GM21367 (cell line): ENCODE data around the gene KLHDC8A.

Source experiments
- ATAC-seq: cut with Tn5 transposase; IDR thresholded peaks from one replicate; pipeline ENCODE4 v1.9.1; 2021; ENCODE audit not compliant: unreplicated experiment

KLHDC8A gene

DNA sequence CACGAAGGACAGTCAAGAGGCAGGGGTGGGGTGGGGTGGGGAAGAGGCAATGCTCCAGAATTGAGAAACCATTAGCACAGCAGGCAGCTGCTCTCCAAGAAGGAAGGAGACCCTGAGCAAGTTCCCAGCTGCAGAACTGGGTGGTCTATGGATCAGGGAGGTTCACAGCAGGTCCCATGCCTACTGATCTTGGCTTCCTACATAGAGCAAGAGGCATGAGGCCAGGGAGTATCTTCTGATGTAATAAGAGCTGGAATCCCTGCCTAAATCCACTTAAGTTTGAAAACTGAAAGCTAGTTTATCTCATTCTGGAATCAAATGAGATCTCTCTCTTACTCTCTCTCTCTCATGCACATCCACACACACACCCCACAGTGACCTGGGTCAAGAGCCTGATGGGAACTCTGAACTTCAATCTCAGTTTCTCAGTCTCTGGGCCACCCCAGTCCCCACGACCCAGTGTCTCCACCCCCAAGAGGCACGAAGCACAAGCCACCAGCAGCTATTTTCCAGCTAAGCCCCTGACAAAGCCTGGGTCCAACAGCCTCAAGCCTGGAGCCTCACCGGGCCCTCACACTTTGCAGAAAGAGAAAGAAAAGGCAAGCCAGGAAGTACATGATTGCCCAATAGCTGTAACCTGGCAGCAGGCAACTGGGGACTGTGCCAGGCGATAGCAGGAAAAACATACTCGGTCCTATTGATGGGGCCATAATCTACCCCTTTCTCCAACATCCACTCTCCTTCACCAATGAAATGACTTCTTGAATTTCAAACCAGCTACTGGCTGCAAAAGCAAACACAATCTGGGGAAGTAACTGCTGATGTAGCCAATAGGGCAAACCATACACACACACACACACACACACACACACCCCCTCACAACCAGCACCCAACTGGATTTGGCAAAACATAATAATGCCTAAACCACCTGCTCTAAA is 37.4 kb downstream of the KLHDC8A start:
- no peak for ATAC-seq

DNA sequence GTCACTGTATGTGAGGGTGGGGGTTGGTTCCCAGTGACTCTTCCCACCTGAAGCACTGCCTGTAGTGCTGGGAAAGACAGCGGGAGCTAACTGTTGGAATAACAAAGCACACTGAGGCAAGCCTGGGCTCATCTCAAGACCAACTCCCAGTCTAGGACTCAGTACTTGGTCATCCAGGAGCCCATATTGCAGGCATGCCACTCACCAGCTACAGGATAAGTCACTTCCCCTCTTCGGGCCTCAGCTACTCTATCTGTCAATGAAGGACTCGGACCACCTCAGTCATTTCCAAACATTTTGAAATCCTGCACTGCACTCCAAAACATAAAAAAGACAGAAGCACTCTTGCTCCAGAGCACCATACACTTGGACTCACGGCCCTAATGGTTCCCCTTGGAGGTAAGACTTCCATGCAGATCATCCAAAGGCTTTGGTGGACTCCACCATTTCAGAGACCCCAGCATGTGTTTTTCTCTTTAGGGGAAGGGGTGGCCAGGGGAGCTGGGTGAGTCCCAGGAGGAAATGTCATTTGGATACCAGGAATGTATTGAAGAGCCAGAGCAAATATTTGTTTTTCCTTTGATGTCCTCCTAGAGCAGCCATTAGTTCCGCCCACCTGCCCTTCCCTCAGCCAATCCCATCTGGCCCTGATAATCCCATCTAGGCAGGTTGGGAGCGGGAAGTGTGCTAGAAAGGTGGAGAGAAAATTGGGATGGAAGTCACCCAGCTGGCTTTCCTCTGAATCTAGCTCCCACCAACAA is 38.3 kb downstream of the KLHDC8A start:
- ATAC-seq, result no peak

DNA sequence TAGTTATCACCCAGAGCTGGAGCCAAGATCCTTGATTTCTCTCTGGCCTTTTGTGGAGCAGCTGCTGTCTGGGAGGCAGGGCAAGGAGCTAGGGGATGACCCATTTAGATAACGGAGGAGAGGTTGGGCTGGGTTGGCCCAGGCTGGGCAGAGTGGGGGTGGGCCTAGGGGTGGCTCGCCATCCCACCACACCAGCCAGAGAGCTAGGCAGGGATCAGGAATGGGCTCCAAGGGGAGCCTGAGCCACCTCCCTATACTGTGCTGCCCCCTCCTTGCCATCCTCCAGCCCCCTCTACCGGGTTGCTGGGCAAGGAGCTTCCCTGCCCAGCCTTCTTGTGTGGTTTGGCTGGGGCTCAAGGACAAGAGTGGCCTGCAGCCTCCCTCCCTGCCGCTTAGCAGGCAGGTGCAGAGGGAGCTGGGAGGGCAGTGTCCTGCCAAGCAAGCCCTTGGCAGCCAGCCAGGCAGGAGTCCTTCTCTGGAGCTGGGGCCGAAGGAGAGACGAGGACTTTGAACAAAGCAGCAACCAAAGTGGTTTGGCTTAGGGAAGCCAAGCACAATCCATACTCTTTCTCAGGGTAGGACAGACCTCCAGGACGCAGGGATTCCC is 39.3 kb downstream of the KLHDC8A start:
- ATAC-seq, result no peak

DNA sequence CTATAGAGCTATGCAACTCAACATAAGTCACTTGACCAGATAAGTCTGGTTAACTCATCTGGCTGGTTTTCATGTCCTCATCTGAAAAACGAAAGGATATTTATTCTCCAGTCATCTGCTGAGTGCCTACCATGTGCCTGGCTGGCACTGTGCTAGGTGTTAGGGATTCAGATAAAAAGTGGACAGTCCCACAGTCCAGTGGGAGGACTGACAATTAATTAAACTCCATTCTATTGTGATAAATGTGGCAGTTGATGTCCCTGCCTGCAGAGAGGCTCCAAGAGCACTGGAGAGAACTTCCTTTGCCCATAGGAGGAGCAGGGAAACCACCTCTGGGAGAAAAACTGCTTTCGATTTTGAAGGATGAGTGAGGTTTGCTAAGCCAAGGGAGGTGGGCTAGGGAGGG is 40.6 kb downstream of the KLHDC8A start:
- no peak for ATAC-seq

DNA sequence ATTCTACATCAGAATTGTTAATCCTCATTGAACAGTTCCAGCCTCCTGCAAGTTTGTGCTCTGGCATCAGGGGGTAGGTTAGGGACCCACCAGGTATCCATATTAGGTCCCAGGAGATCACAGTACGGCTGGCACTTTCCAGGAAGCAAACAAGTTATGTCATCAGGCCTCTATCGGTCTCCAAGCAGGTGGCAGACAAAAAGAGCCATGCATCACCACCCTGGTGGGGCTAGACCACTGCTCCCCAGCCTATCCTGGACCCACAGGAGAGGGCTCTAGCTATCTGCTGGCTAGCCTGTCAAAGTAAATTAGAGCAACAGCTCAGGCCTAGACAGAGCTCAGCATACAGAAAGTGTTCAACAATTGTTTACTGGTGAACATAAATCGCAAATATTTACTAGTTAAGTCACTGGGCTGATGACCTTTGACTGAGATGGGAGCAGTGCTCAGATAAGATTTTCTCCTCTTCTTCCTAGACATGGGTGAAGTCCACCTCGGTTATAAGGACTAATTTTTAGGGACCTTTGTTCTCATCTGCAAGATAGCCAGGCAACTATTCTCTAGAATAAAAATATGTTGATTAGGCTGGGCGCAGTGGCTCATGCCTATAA is 41.6 kb downstream of the KLHDC8A start:
- no peak for ATAC-seq

DNA sequence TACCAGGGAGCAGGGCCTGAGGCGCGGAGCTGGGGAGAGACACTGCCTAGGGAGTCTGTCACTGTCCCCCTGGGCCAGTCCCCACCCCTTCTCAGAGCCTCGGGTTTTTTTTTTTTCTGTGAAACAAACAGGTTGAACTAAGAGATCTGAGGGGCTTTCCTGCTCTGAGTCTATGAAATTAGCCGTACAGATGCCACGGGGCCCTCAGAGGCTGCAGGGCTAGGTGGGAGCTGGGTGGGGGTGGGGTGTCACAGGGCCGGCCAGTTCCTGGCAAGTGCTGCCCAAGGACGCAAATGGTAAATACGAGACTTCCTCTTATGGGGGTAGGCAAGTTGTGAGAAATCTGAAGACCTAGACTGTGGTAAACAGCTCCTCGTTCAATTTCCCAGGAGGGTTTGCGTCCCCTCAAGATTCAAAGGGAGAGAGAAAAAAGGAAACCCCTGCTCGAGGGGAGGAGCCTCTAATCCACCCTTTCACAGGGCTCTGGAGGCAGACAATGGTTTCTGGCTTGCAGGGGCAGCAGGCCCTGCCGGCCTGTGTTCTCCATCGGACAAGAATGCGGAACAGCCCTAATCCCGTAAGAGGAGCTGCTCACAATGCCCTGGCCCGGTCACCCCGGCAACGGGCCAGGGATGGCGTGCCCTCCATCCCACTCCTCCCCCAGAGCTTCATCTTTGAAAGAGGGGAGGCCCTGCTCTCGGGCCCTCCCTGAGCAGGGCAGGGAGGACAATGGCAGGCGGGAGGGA is 43.0 kb downstream of the KLHDC8A start:
- ATAC-seq, result no peak

DNA sequence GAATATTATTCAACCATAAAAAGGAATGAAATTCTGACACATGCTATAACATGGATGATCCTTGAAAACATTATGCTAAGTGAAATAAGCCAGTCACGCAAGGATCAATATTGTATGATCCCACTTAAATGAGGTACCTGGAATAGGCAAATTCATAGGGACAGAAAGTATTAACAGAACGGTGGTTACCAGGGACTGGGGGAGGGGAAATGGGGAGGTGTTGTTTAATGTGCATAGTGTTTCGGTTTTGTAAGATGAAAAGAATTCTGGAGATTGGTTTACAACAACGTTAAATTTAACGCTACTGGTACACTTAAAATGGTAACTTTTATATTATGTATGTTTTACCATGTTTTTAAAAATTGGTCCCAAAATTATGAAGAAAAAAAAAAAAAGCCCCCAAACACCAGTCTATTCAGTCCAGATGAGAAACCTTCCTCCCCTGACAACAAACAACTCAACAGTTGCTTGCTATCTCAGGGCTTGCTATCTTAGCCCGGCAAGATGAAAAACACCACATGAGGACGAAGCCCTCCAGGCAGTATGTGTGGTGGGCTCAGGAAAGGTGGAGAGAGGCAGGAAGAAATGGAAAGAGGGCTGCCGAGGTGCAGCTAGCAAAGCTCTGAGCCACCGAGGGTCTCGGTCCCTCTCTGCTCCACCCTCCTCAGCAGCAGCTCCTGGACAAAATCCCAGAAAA is 43.7 kb downstream of the KLHDC8A start:
- ATAC-seq, result no peak

DNA sequence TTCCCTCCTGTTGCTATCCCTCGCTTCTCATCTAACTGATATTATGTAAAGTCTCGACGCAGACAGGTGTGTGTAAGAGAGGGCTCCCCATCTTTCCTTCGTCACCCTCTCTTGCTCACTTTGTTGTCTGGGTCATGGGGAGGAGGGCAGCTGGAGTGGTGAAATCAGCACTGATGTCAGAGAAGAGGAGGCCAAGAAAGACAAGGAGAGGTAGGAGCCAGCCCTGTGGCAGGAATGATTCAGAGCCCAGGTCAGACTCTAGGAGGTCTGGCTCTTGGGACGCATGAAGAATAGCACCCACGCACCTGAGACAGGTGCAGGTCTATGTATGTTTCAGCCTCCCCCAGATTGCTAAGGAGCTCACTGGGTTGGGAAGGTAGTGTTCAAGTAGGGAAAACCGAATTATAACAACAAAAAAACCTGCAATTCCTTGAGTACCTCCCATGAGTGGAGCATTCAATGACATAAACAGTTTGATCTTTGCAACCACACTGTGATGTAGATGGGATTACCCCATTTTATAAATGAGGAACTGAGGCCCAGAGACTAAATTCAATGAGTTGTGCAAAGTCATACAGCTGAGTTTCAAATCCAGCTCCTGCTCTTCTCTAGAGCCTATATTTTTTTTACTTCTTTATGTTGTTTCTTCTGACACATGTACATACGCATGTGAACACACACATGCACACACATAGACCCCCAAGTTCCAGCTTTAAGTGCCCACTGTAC is 45.6 kb downstream of the KLHDC8A start:
- ATAC-seq, result no peak

DNA sequence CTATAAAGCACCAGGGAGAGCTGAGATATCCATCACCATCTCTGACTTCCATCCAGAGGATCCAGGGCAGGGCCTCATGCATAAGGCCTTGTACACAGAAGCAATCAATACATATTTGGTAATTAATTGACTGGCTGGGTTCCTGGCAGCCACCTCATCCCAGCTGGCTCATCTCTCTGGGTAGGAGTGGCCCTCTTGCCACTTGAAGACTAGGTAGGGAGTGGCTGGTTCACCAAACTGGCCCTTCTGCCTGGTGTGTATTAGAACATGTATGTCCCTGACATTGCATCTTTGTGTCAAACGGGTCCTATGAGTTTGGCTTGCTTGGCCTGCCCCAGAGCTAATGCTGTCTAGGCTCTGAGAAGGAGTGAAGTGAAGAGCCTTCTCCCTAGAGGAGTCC is 47.0 kb downstream of the KLHDC8A start:
- ATAC-seq, result no peak

DNA sequence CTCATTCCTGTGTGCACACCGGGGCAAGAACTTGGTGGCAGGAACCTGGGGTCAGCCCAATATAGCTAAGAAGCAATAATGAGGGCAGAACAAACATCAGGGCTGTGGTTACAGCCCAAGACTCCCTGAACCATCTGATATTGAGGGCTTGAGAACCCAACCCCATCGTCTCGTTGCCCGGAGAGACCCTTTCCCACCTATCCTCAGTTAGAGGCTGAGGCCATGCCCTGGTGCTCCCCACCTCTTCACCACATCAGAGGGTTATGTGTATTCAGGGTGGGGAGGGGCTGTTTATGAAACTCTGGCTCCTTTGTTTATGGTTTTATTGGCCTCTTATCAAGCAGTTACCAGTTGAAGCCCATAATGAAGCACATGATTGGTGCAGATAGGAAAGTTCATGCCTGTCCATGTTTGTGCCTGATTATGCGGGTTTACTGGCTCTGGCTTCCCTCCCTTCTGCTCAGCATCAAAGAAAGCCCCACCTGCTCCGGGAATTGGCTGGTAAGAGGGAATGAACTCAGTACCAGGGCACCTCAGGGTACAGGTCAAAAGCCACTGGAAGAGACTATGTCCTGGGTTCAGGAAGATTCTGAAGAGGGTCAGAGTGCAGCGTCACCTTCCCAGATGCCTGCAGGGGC is 49.7 kb downstream of the KLHDC8A start:
- no peak for ATAC-seq

DNA sequence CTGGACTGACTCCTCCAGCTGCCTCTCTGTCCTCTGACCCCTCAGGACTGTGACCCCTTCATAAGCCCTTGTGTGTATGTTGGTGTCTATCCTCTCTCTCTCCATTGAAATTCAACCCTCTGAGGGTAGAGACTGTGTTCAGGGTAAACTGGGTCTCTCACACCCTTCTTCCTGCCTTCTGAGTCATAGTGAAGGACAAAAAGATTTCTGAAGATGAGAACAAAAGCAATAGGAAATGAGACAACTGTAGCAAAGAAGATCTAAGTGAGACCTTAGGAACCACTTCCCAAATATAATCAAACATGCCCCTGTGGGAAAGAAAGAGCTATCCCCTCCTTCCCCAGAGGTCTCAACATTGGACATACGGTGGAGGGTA is 52.0 kb downstream of the KLHDC8A start:
- ATAC-seq, result no peak

DNA sequence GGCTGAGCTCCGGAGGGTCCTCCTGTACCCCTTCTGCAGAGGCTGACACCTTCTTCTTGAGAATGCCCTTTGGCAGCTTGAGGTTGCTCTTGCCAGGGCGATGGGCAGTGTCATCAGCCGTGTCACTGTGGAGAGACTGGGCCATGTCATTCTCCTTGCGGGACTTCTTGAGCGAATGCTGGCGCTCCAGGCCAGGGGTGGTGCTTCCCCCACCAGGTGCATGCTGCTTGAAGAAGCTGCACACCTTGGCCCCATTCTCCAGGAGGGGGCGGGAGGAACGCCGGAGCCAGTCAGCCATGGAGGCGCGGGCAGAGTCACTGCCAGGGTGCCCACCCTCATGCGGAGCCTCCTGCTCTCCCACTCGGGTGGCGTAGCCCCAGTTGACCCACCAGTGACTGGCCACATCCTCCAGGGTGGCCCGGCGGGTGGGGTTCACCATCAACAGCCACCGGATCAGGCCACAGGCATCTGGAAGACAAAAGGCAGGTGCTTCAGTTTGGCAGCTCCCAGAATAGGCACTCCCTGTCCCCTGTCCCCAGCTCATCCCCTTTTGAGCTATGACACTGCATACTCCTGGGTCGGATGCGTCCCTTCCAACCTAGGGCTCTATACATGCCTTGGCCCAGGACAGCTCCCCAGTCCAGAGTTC is 52.6 kb downstream of the KLHDC8A start:
- no peak for ATAC-seq

DNA sequence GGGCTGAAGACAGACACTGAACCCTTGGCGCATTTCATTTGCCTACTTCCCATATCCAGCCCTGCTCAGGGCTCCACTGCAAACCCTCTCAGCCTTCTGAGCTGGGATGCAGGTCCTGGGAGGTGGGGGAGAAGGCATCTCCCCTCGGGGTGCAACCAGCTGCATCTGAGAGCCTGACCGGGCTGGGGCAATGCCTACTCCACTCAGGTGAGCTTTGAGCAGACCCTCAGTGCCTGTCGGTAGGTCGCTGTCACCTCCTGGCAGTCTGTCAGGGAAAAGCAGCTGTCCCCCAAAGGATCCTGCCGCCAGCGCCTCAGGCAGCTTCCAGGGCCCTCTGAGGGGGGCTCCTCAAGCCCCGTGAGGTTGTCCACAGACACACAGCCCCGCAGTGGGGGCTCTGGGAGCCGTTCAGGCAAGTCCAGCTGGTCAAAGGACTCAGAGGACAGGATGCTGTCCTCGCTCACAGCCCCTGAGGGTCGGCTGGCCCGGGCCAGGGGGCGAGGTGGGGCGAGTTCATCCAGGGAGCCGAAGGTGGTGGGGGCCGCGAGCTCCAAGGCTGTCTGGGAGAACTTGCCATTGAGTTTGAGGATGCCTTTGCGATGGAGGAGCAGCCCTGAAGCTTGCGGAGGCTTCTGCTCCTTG is 53.4 kb downstream of the KLHDC8A start:
- no peak for ATAC-seq

DNA sequence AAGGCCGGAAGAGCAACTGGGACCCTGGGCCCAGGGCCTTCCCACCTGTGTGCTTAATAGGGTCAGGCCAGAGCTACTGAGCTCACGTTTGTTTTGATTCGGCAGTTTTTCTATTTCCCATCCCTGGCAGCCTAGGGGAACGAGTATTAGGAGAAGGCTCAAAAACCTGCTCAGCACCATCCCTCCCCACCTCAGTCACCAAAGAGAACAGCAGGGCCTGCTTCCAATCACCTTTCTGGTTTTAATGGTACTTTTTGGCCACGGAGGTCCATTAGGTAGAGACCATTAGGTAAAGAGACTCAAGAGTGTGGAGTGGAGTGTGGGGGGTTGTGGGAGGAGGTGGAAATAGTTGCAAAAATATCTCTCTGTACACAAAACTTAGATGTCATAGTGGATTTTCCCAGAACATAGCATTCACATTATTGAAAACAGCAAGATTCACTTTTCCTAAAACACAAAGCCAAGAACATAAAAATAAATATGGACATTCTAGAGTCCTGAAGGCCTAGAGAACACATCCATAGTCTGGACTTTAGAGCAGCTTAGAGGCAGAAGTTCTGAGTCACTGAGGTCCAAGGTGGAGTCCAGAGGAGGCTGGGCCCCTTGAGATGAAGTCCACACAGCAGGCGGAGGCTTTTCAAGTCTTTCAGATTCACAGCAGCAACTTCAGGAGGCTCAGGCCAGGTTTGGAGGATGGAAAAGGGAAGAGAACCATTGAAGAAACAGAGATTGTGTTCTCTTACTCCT is 54.7 kb downstream of the KLHDC8A start:
- ATAC-seq, result no peak

DNA sequence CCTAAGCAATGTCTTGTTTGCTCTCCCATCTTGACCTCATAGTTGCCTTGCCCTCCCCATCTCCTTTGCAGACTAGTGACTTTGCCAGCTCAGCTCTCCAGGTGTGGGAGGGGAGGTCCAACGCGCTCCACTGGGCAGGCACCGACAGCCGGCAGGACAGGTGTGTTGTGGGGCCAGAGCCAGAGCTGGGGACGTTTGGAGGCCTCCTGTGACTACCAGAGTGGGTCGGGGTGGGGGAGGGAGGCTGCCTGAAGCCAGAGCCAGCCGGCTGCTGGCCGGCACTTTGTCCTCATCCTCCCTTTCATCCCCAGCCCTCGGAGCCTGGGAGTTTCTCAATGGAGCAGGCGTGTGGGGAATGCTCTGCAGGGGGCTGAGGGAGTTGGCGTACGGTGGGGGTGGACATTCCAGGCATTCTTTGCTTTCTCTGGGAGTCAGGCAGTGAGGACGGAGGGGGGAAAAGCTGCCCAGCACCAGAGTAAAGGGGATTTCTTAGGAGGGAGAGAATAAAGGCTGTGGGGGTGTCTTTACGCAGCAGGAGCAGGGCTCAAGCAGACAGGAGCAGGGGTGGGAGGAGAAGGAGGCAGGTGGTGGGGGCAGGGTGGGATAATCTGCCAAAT is 55.4 kb downstream of the KLHDC8A start:
- ATAC-seq, result no peak

DNA sequence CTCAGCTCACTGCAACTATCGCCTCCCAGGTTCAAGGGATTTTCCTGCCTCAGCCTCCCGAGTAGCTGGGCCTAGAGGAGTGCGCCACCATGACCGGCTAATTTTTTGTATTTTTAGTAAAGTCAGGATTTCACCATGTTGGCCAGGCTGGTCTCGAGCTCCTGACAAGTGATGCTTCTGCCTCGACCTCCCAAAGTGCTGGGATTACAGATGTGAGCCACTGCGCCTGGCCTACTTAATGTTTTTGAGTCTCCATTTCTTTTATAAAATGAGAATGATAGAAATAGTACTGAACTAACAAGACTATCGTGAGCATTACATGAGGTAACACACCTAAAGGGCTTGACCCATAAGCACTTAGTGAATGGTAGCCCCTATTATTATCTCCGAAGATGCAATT is 56.6 kb downstream of the KLHDC8A start:
- no peak for ATAC-seq
